Mesenteric fat pad (tissue), 1 donor: ENCODE data around the gene LYPD4. TPM values are rescaled to one million over a fixed set of nuclear protein-coding genes. Genes with fewer than 3 reads are reported as not detected.

Source experiments
- DNase-seq: peaks from one replicate; pipeline ENCODE4 v3.0.0-alpha.2; 2020; ENCODE audit warnings: low spot score
- total RNA-seq: library from RNA; stranded (reverse); fragmentation: NEBNext Ultra II Directional; extraction: Animal tissue kit (Norgen Biotek cat#: 25700); gene quantifications from one replicate; pipeline ENCODE4 v1.2.1, GENCODE V29; 2021
- donor health status: DM: yes; HTN: yes; CAD: no.

Gene LYPD4
- total RNA-seq, 1 donor from 2014 or later = not detected

- DNase-seq = no peak
Observed at GRCh38 chr19:41853344-41853743, 8.9 kb upstream of the LYPD4 start.

DNA sequence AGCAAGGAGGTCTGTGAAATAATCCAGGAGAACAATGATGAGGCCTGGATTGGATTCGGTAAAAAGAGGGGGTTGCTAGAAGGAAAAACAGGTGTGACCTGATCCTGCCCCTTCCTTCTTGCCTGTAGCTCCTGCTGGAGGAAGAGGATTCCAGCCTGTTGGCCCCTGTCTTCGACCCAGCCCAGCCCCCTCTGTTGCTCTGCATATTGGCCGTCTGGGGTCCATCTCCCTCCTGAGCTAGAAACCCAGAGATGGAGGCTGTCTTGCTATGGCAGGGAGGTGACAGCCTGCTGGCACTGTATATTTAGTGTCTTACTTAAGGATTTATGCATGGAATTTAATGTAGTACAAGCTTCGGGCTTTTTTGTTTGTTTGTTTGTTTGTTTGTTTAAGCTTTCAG is 7.0 kb upstream of the LYPD4 start:
- DNase-seq = no peak

DNA sequence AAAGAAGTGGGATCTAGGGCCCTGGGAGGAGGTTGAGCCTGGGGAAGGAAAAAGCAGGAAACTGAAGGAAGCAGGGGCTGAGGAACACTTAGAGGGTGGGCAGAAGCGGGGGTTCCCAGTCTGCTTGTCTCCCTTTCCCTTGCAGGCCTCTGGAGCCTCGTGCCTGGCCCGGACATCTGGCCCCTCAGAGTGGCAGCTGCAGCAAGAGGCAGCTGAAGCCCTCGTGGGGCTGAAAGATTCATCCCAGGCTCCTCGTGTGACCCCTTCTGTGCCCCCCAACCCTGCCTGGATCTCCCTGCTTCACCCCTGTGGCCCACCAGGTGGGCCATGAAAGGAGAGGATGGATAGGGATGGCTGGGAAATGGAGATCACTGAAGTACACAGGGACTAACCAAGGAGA is 5.9 kb upstream of the LYPD4 start:
- DNase-seq = no peak

DNA sequence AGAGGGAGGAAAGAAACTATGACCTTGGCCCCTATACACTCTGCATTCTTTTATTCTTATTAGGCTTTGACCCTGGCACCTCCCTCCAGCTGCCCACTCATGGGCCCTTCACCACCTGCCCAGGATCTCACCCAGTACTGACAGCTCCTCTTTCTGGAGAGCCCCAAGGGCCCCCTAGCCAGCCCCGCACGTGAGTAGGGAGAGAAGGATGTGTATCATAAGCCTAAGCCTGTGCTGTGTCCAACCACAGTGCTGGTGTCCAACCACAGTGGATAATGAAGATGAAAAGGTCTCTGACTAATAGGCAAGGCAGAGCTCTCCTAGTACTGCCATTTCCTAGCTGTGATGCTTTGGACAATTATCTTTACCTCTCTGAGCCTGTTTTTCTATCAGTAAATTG is 4.6 kb upstream of the LYPD4 start:
- DNase-seq = no peak

DNA sequence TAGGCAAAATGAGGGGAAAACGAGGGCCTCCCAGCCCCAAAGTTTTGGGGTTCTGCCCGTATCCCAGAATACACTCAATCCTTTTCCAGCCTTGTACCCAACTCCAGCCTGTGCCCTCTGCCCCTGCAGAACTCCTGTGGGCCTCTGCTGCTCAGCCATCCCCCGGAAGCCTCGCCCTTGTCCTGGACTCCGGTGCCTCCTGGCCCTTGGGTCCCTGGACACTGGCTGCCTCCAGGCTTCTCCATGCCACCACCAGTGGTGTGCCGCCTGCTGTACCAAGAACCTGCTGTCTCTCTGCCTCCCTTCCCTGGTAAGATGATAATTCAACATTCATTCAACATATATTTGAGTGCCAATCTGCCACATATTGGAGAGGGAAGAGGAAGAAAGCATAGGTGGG is 4.2 kb upstream of the LYPD4 start:
- no peak for DNase-seq

DNA sequence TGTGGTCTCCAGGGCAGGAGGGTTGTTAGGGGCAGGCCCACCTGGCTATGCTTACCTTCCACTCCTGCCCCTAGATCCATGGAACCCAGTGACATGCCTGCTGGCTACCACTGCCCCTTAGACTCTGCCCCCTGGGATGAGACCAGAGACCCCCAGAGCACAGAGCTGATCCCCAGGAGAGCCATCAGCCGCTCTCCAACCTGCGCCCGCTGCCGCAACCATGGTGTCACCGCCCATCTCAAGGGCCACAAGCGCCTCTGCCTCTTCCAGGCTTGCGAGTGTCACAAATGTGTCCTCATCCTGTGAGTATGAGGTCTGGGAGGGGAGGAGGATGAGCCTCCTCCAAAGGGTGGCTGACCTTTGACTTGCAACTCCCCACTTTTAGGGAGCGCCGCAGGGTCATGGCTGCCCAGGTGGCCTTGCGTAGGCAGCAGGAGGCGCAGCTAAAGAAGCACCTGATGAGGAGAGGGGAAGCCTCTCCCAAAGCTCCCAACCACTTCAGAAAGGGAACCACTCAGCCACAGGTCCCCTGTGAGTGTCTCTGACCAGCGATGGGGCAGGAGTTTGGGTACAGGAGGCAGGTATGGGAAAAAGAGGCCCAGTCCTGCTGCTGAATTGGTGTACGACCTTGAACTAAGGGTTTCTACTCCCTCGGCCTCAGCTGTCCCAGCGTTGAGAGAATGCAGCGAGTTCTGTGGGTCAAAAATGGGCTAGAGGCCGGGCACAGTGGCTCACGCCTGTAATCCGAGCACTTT is 3.0 kb upstream of the LYPD4 start:
- peak; percentile 53 for DNase-seq

DNA sequence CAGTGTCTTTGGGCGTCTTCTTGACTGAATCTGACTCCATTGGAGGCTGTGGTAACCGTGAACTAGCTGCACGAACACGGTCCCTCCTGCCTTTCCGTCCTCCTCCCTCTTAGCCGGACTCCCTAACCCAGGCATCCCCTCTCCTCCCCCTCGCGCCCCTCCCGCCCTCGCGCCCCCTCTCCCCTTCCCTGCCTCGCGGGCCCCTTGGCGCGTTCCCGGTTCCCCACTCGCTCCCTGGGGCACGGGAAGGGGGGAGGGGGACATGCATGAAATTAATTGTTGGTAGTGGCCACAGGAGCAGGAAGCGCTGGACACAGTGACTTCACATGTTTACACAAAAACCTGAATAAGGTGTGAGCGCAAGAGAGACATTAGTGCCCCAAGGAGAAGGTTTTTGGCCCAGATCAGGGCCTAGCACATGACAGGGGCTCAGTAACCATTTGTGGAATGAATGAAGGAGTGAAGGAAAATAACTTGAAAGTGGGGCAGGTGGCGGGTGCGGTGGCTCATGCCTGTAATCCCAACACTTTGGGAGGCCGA is 638 bp upstream of the LYPD4 start:
- DNase-seq = peak; percentile 59

DNA sequence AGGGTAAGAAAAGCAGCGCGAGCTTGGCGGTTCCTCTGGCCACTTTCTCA is 343 bp upstream of the LYPD4 start, which contains the start of gene DMRTC2:
Gene DMRTC2, plus strand, starts transcription at position 42 of the 50 bp plus-strand sequence. CDS start 2,387 bp downstream, outside the sequence.
- DNase-seq = no peak

DNA sequence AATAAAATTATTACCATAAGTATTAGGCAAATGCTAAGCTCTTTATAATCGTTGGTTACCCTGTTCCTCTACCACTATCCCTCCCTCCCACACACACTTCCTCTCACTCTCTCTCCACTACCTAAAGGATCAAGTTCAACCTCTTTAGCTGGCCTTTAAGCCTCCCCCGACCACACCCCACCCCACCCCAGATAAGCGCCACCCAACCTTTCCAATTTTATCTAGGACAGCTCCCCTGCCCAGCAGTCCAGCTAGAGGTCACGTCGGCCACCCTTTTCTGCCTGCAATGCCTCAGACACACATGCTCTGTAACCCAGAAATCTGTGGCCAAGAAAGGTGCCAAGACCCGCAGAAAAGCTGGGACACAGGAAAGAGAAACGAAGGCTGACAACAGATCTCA is 1.1 kb downstream of the LYPD4 start:
- peak; percentile 68 for DNase-seq

DNA sequence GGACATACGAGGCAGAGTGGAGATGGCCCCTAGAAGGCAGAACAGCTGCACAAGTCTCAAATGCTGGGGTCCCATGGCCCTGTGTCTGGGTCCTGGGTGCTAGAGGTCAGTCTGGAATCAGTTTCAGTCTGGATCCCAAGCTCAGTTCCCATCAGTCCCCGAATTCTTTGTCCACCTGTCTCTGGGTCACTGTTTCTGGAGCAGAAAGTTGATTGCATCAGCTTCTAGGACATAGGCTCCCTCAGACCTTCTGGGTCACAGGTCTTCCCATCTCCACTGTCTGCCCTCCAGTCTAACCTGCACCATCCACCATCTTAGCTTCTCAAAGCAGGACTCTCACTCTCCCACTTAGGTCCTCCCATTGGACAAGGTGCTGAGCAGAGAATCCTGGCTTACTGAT is 5.3 kb downstream of the LYPD4 start:
- DNase-seq = peak; percentile 30

DNA sequence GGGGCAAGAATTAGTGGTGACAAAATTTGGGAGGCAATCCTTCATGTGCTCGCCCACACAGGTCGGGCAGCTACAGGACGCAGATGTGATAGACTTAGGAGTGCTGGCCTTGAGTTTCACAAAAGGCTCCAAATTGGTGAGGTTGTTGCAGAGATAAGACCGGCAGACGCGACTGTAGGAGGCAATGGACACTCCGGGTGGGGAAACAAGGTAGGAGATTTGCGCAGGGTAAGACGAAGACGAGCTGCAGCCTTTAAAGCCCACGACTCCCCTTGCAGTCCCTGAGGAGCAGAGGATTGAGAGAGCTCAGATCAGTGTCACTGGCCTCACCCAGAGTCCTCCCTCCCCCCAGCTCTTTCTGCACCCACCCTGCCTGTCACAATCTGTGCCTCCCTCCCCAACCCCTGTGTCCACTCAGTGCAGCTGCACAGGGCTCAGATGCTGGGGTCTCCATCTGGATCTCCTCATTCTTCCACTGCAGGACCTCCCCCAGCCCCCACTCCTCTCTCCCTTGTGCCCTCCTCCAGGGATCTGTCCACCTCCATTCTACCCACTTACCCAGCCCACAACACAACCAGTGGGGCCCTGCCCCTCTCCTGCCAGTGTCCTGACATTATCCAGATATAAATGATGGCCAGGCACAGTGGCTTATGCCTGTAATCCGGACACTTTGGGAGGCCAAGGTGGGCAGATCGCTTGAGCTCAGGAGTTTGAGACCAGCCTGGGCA is 6.3 kb downstream of the LYPD4 start:
- DNase-seq = peak; percentile 64

GRCh38 chr19:41821003-41821735 is 23.3 kb downstream of the LYPD4 start:
- DNase-seq = peak; percentile 3

GRCh38 chr19:41816761-41817160 is 27.7 kb downstream of the LYPD4 start:
- DNase-seq = no peak

- DNase-seq = peak; percentile 20
Observed at GRCh38 chr19:41815301-41815700, 29.2 kb downstream of the LYPD4 start.

GRCh38 chr19:41813911-41814310 is 30.6 kb downstream of the LYPD4 start:
- peak; percentile 39 for DNase-seq

GRCh38 chr19:41811981-41812380 is 32.5 kb downstream of the LYPD4 start:
- DNase-seq = peak; percentile 67

GRCh38 chr19:41811036-41811435 is 33.4 kb downstream of the LYPD4 start:
- DNase-seq = peak; percentile 85

- peak; percentile 67 for DNase-seq
Observed at GRCh38 chr19:41810301-41810700, 34.2 kb downstream of the LYPD4 start.

GRCh38 chr19:41808663-41809566 is 35.6 kb downstream of the LYPD4 start:
- peak; percentile 72 for DNase-seq

DNA sequence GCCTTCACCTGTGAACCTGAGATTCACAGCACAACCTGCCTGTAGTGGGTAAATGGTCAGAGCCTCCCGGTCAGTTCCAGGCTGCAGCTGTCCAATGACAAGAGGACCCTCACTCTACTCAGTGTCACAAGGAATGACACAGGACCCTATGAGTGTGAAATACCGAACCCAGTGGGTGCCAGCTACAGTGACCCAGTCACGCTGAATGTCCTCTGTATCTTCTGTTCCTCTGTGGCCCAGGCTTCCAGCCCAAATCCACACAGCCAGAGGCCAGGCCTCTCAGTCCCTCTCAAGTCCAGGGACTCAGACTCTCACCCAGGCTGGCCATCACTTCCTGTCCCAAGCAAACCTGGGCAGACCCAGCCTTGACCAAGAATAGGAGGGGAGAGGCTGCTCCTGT is 37.3 kb downstream of the LYPD4 start:
- peak; percentile 53 for DNase-seq

- DNase-seq = no peak
Observed at GRCh38 chr19:41804336-41804735, 40.1 kb downstream of the LYPD4 start.
